HG03175 (cell line): ENCODE measurements around the gene HSPA1L.
"Not testable (repeated sequence)": the region's sequence is repeated elsewhere in the genome, so short reads cannot be mapped to it uniquely, and the experiment has no call there.

Experiments
- ATAC-seq: cut with Tn5 transposase; IDR thresholded peaks from one replicate; pipeline ENCODE4 v1.9.1; 2021; ENCODE audit warnings: mild to moderate bottlenecking, moderate library complexity; ENCODE audit not compliant: unreplicated experiment

HSPA1L gene

DNA sequence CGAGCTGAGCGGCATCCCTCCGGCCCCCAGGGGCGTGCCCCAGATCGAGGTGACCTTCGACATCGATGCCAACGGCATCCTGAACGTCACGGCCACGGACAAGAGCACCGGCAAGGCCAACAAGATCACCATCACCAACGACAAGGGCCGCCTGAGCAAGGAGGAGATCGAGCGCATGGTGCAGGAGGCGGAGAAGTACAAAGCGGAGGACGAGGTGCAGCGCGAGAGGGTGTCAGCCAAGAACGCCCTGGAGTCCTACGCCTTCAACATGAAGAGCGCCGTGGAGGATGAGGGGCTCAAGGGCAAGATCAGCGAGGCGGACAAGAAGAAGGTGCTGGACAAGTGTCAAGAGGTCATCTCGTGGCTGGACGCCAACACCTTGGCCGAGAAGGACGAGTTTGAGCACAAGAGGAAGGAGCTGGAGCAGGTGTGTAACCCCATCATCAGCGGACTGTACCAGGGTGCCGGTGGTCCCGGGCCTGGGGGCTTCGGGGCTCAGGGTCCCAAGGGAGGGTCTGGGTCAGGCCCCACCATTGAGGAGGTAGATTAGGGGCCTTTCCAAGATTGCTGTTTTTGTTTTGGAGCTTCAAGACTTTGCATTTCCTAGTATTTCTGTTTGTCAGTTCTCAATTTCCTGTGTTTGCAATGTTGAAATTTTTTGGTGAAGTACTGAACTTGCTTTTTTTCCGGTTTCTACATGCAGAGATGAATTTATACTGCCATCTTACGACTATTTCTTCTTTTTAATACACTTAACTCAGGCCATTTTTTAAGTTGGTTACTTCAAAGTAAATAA is 2.2 kb upstream of the HSPA1L start:
- not testable (repeated sequence) for ATAC-seq

DNA sequence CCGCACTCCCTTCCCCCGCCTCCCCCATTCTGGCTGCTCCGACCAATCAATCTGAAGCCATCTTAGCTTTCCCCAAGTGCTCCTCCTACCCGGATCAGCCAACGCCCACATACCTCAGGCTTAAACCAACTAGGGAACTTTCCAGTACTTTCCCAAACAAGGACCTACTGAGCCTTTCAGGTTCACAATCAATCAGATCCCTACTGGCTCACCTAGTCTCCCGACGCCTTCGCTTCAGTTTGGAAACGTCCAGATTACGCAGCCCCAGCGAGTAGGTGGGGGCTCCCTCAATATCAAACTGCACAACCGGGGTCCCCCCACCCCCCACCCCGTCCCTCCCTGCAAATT is 432 bp downstream of the HSPA1L start:
- no peak for ATAC-seq

DNA sequence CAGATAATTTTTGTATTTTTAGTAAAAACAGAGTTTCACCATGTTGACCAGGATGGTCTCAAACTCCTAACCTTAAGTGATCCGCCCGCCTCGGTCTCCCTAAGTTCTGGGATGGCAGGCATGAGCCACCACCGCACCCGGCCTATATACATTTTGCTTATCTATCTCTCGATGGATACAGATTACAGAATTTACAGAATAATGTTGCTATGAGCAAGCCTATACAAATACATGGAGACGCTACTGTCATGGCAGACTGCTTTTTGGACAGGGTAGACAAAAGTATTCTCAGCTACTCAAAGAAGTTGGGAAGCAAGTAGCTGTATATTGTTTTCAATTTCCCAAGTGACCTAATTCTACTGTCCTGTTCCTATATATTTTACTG is 1.6 kb downstream of the HSPA1L start:
- ATAC-seq = no peak

DNA sequence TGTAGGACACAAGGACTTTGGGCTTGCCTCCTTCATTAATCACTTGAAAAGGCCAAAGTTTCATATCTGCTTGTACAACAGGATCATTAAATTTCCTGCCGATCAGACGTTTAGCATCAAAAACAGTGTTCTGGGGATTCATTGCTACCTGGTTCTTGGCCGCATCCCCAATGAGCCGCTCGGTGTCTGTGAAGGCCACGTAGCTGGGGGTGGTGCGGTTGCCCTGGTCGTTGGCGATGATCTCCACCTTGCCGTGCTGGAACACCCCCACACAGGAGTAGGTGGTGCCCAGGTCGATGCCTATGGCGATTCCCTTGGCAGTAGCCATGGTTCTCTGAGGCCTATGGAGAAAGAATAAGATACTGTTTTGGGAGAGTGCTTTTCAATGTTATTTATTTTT is 3.4 kb downstream of the HSPA1L start:
- ATAC-seq = no peak

DNA sequence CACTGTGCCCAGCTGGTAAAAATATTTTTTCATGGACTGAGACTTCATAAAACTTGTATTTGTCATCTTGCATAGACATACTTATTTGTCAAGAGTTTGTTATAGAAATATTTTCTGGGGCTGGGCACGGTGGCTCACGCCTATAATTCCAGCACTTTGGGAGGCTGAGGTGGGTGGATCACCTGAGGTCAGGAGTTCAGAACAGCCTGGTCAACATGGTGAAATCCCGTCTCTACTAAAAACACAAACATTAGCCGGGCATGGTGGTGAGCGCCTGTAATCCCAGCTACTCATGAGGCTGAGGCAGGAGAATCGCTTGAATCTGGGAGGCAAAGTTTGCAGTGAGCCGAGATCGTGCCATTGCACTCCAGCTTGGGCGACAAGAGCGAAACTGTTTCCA is 6.5 kb downstream of the HSPA1L start:
- not testable (repeated sequence) for ATAC-seq

DNA sequence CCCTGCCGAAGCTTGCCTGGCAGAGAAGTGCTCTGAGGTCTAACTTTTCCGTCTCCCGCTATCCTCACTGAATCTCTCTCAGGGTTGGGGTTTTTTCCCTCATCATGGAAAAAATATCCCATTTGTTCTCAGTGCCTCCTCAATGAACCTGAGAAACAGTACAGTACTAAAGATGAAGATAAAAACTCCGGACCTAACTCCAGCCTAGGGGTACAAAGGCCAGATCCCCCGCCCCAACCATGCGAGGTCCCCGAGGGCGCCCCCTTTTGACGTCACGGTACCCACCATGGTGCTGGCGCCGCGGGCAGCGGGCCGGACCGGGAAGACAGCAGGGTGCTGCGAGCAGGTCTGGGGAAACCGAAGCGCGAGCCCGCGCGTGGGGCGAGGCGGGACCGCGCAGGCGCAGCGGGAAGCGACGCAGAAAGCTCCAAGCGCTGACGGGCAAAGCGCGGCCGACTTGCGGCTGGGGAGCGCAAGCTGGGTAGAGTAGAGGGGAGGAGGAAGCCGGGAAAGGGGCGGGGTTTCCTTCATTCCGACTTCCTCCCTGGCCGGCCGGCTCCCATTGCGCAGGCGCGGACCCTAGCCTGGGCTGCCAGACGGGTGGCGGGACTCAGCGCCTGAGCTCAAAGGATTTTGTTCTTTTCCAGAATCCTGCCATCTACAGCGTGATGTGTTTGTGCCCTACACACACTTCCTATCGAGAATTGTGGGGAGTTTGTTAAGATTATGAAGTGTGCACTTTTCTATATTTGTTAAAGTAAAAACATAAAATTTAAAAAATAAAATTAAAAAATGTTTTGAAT is 8.4 kb downstream of the HSPA1L start, which contains the start of gene LSM2:
Gene LSM2, minus strand, starts transcription at position 497 of the 803 bp plus-strand sequence. Its CDS starts 209 bp downstream, at position 288.
- ATAC-seq = peak; percentile 89

DNA sequence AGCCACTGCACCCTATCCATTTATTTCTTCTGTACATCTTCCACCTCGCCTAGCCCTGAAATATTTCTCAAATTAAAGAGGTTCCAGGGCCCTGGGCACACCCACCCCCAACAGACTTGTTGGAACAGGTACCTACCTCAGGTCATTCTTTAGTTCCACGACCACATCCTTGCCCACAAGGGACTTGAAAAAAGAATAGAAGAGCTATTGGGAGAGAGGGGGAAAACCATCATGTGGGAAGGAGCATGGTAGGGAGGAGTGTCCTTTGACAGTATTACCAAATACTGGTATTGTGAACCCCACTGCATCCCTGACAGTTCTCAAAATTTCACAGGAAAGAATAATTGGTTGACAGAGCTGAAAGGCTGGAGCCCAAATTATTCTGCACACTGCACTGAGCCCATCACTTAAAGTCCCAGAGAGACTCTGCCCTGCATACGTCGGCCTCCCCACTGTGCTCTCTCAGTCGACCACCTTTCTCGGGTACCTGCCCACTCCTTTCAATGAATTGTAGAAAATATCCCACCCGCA is 9.1 kb downstream of the HSPA1L start:
- peak; percentile 13 for ATAC-seq

DNA sequence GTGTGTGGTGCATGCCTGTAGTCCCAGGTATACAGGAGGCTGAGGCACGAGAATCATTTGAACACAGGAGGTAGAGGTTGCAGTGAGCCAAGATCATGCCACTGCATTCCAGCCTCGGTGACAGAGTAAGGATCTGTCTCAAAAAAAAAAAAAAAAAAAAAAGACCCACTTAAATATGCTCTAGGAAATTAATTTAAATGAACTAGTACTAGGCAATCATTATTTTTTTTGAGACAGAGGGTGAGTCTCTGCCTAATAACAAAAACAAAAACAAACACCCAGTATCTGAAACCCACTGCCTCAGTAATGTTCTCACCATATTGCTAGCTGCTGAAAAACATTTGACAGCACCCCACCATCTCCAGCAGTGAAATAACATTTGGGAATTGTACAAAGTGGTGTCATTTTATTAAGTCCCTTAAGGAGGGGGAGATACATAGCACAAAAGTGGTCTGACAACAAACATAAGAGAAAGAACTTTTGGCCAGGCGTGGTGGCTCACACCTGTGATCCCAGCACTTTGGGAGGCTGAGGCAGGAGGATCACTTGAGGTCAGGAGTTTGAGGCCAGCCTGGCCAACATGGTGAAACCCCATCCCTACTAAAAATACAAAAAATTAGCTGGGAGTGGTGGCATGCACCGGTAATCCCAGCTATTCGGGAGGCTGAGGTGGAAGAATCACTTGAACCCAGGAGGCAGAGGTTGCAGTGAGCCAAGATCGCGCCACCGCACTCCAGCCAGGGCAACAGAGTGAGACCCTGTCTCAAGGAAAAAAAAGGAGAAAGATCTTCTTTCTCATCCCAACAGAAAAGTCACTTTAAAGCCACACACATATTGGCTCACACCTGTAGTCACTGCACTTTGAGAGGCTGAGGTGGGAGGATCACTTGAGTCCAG is 13.8 kb downstream of the HSPA1L start:
- not testable (repeated sequence) for ATAC-seq

DNA sequence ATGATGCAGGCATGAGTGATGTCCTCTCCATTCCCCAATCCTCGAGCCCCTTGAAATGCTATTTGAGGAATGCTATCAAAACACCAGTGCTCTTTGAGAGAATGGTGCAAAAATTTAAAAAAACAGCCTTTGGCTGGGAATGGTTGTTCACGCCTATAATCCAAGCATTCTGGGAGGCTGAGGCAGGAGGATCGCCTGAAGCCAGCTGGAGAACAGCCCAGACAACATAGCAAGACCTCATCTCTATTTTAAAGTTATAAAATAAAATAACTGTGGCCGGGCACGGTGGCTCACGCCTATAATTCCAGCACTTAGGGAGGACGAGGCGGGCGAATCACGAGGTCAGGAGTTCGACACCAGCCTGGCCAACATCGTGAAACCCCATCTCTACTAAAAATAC is 15.3 kb downstream of the HSPA1L start:
- no peak for ATAC-seq

DNA sequence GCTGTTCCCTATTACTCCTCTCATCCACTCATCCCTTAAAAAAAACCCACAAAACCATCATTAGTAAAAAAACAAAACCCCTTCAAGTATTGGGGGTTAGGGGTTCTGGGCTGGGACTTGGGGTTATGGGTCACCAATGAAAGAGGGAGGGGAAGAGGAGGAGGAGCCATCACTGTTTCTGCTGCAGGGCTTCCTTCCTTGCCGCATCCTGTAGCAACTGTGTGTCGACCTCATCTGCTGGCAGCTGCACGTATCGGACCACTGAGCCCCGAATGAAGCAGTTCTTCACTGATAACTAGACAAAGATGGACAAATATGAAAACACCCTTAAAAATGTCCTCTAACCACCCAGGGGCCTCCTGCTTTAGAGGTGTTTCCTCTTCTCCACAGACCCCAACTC is 17.5 kb downstream of the HSPA1L start:
- ATAC-seq = no peak

DNA sequence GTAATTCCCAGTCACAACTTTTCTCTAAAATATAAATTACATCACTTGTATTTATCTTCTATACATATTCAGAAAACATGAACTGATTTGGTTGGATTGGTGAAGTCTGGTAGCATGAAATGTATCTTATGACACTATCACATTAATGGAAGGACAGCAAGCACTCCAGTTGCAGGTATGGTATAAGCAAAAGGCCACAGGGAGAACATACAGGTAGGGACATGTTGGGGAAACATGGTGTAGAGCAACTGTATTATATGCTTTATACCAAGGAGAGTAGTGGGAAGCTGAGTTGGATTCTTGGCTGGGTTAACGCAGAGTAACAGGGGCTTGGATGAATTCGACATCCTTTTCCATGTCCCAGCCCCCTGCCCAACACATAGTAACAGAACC is 18.1 kb downstream of the HSPA1L start:
- no peak for ATAC-seq

DNA sequence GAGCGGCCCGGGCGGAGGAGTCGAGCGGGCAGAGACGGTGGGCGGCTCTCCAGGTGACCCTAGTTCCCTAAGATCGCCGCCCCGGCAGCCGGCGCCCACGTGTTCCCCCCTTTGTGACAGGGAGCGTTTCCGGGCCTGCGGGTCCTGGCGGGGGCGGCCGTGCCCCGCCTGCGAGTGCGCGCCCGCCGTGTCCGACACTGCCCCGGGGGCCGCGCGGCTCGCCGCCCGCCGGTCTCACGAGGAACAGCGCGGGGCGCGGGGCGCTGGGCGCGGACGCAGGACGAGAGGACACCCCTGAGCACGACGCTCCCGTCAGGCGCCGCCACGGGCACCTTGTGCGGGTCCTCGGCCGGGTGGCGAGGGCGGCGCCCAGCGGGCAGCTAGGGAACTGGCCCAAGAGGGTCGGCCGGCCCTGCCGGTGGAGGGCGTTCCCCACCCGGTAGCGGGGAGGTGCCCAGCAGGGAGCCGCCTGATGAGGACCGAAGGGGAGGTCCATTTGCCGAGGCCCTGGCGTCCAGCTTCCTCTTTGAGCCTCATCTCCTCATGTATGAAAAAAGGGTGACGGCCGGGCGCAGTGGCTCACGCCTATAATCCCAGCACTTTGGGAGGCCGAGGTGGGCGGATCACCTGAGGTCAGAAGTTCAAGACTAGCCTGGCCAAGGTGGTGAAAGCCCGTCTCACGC is 19.3 kb downstream of the HSPA1L start, which contains the start of gene VARS1:
Gene VARS1, minus strand, starts transcription at position 137 of the 683 bp plus-strand sequence. CDS start 535 bp downstream, outside the sequence.
- peak; percentile 76 for ATAC-seq

DNA sequence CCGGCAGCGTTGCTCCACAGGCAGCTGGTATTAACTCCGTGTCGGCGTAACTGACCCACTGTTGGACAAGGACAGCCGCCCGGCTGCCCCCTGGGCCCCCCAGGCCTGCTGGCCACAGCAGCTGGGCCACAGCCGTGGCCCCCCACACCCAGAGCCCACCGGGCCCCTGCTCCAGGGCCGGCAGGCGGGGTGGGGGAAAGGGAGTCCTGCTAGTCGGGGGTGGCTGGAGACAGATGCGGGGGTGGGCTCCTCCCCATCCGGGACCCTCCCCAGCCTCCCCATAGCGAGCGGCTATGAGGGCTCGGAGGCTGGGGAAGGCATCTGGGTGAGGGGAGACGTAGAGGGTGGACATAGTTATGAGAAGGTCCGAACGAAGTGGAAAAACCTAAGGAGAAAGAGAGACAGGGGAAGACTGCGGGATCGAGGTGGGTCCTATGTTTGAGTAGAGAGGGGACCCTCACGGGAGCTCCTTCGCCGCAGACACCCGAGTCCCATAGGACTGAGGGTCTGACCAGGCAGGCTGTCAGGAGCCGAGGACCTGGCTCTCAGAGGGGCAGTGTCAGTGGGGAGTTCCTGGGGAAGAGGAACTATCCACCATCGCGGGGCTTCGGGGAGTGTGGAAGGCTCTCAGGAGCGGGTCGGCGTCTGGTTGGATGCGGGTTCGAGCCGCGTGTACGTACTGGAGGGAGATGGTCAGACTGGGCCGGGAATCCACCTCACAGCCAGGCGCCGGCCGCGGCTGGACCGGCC is 20.0 kb downstream of the HSPA1L start:
- no peak for ATAC-seq

DNA sequence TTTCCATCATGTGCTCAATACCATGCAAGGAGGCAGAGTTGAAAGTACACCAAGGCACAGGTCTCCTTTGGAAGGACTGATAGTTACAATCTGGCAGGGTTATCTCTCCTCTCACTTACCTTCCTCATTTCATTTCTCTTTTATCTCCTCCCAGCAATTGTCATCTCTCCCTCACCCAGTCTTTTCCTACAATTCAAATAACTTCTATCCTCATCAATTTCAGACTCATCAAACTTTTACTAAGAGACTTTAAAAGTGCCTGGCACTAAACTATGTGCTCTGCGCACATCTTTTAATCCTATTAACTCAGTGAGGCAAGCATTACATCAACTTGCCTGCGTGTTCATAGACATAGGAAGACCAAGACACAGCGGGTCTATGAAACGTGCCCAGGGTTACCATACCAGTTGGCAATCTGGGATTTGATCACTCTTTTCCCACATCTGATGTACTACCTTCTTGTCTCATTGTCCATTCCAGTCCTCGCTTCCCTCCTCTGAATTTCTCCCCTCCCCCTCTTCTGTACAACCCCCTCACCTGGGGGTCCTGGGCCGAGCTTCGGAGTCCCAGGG is 20.7 kb downstream of the HSPA1L start:
- ATAC-seq = no peak

DNA sequence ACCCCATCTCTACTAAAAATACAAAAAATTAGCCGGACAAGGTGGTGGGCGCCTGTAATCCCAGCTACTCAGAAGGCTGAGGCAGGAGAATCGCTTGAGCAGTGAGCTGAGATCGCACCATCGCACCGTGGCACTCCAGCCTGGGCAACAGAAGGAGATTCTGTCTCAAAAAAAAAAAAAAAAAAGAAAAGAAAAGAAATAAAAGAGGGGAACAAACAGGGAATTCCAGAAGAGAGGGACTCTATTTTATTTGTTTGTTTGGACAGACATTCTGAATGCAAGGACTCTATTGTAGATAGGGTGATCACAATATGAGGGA is 21.2 kb downstream of the HSPA1L start:
- ATAC-seq = not testable (repeated sequence)

DNA sequence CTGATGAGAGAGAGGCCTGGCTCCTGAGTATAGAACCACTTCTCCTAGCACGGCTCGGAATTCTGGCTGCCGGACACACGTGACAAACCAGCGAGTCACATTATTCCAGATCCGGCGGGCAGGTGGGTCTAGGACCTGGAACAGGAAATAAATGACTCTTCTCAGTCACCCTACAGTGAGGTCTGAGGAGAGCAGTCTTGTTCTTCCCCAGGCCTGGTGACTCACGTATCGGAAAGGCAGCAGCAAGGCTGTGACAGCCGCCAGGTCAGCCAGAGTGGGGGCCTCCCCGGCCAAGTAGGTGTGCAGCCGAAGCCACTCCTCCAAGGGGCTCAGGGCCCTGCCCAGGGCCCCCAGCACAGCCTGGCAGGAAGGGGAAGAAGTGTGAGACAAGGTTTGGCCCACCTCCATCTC is 22.3 kb downstream of the HSPA1L start:
- ATAC-seq = no peak

DNA sequence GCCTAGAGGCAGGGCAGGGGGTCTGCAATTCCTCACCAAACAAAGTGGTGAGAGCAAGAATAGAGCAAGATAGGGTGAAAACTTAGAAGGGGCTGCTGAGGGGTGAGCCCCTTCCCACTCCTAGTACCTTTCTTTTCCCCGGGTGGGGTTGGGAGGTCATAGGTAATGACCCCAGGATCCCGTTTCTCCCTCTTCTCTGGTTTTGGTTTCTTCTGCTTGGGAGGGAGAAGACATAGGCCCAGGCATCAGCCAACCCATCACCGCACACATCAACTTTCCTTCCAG is 23.1 kb downstream of the HSPA1L start:
- no peak for ATAC-seq

DNA sequence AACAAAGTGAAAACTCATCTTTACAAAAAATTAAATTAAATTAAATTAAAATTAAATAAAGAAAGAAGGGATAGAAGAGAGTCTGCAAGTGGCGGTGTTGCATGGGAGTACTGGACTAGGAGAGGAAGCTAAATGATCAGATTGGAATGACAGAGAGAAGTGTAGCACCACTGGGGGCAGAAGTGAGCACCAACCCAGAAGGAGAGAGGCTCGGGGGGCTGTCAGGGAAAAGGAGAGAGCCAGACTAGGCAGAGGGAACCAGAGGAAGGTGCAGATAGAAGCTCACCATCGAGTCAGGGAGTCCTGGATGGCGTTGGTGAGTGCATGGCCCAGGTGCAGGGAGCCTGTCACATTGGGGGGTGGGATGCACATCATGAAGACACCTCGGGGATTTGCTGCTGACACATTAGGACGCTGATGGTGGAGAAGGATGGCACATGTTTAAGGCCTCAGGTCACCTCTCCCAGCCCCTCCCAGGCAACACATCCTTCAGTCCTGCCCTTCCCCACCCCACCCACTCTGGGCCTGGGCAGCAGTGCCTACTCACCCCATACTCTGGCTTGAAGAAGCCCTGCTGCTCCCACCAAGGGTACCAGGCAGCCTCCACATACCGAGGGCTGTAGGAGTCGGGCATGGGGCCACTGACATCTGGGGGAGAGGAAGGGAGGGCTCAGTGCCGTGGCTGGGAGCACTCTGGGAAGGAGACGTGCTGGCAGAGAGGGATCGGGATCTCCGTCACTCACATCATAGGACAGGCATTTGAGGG is 23.6 kb downstream of the HSPA1L start:
- ATAC-seq = no peak

DNA sequence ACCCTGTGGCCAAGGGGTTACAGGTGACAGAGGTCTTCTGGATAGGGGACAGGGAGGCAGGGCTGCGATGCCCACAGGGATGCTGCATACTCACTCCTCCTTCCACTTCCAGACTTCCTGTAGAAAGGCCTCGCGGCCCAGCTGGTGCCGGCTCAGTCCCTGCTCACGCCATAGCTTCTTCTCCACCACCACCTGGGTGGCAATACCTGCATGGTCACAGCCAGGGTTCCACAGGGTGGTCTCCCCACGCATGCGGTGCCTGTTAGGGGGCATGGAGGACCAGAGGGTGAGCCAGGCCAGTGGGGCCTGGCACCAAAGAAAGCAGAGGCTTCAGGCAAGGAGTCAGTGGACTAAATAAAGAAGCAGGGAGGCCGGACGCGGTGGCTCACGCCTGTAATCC is 29.6 kb downstream of the HSPA1L start:
- ATAC-seq = no peak
